BLaER1 (cell line): ENCODE measurements around the gene WNT2.
A peak's percentile ranks its signal among the peaks of the same experiment; 100 is the strongest.

Source experiments
- H3K27ac ChIP-seq: shearing (Covaris generic); formaldehyde crosslinking; 2 replicates; pipeline ENCODE4 v1.8.1; 2022
- H3K27me3 ChIP-seq: shearing (Covaris generic); formaldehyde crosslinking; 2 replicates; pipeline ENCODE4 v1.8.1; 2022
- H3K36me3 ChIP-seq: shearing (Covaris generic); formaldehyde crosslinking; 2 replicates; pipeline ENCODE4 v1.8.1; 2022
- H3K4me1 ChIP-seq: shearing (Covaris generic); formaldehyde crosslinking; 2 replicates; pipeline ENCODE4 v1.8.1; 2022
- H3K4me2 ChIP-seq: shearing (Covaris generic); formaldehyde crosslinking; 2 replicates; pipeline ENCODE4 v1.8.1; 2022
- H3K4me3 ChIP-seq: shearing (Covaris generic); formaldehyde crosslinking; 2 replicates; pipeline ENCODE4 v1.8.1; 2022
- H3K9ac ChIP-seq: shearing (Covaris generic); formaldehyde crosslinking; 2 replicates; pipeline ENCODE4 v1.8.1; 2022
- H3K9me3 ChIP-seq: shearing (Covaris generic); formaldehyde crosslinking; 2 replicates; pipeline ENCODE4 v1.8.1; 2022
- H4K20me1 ChIP-seq: shearing (Covaris generic); formaldehyde crosslinking; 2 replicates; pipeline ENCODE4 v1.8.1; 2022
- Cebpa-rat ChIP-seq: shearing (Covaris generic); IDR thresholded peaks from 2 replicates; pipeline ENCODE4 v1.8.1; 2022

WNT2 gene

GRCh38 chr7:117333168-117333567 is 10.3 kb upstream of the WNT2 start:
- no peak overlapping the region for H3K9ac ChIP-seq
- no peak overlapping the region for H3K4me3 ChIP-seq
- TF ChIP-seq Cebpa-rat: no peak
- H3K27ac ChIP-seq: no peak overlapping the region
- no peaks in the 10 kb centered on the region for H4K20me1 ChIP-seq
- H3K4me1 ChIP-seq: no peaks in the 10 kb centered on the region
- no peak overlapping the region for H3K4me2 ChIP-seq
- no peaks in the 10 kb centered on the region for H3K36me3 ChIP-seq
- H3K27me3 ChIP-seq: no peaks in the 10 kb centered on the region
- no peaks in the 10 kb centered on the region for H3K9me3 ChIP-seq

GRCh38 chr7:117332031-117332430 is 9.2 kb upstream of the WNT2 start:
- H3K36me3 ChIP-seq: no peaks in the 10 kb centered on the region
- H4K20me1 ChIP-seq: no peaks in the 10 kb centered on the region
- H3K9ac ChIP-seq: no peak overlapping the region
- TF ChIP-seq Cebpa-rat: no peak
- H3K27me3 ChIP-seq: no peaks in the 10 kb centered on the region
- H3K9me3 ChIP-seq: no peaks in the 10 kb centered on the region
- H3K4me2 ChIP-seq: no peak overlapping the region
- H3K27ac ChIP-seq: no peak overlapping the region
- no peak overlapping the region for H3K4me3 ChIP-seq
- no peaks in the 10 kb centered on the region for H3K4me1 ChIP-seq

DNA sequence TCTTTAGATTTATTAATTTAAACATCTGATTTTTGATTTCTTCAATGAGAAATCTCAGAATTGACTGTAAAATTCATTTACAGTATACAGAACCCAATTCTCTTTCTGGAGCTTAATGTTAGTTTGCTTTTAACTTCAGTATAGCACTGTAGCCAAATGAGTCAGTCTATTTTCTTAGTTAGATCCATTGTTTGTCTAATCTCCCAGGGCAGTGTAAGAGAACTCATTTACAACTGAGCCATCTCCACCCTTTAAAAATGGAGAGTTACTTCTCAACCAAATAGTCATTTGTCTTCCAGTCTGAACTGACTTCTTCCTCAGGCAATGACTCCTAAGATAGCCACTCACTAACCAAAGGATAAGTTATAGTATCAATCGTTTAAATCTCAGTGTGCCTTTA is 3.0 kb upstream of the WNT2 start:
- TF ChIP-seq Cebpa-rat: no peak
- Histone ChIP-seq H3K9ac (no peak overlapping the region), H4K20me1 (no peaks in the 10 kb centered on the region)

GRCh38 chr7:117324960-117325359 is 2.1 kb upstream of the WNT2 start:
- Histone ChIP-seq H4K20me1 (no peaks in the 10 kb centered on the region), H3K4me2 (no peak overlapping the region), H3K9me3 (peaks cover 33% of the 10 kb centered on the region), H3K4me1 (no peaks in the 10 kb centered on the region), H3K4me3 (no peak overlapping the region), H3K36me3 (no peaks in the 10 kb centered on the region), H3K27ac (no peak overlapping the region), H3K27me3 (no peaks in the 10 kb centered on the region), H3K9ac (no peak overlapping the region)
- no peak for TF ChIP-seq Cebpa-rat

More for the DNA sequence above, 3.0 kb upstream of the WNT2 start:
- Histone ChIP-seq H3K36me3 (no peaks in the 10 kb centered on the region), H3K27me3 (no peaks in the 10 kb centered on the region), H3K9me3 (peaks cover 33% of the 10 kb centered on the region), H3K4me1 (no peaks in the 10 kb centered on the region), H3K27ac (no peak overlapping the region), H3K4me3 (no peak overlapping the region), H3K4me2 (no peak overlapping the region)

DNA sequence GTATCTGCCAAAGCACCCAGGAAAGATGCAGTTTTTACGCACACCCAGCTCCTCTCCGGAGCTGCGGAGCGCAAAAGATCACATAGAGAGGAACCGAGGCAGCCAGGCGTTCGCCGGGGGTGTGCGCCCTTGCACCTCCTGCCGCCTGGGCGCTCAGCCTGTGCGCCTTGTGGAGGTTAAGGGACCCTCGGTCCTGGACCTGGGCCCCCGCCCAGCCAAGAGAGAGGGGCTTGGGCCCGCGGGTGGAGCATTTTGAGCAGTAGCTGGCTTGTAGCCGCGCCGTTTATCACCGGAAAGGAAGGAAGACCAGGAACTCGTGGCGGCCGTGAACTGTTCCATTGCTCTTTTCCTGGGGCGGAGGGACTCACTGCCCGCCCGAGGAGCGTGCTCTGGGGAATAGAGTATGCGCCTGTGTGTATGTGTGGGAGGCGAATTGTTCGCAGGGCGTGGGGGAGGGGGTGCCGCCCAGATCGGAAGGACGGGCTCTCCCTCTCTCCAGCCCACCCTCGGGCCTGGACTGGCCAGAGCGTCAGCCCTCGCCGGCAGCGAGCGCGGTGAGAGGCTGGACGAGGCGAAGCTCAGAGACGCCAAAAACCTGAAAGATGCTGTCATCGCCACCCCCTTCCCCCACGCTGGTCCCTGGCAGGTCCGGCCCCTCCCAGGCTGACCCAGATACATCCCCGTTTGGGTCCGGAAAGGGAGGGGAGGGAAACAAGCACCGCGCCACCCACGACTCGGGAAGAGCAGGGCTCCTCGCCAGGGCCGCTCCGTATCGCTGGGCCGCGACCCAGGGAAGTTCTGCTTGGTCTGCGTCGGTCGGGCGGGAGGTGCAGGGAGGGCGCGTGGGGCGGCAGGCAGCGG is 1.2 kb upstream of the WNT2 start:
- H3K4me1 ChIP-seq: no peaks in the 10 kb centered on the region
- no peak overlapping the region; the same call in 1 of the 2 replicates for H3K4me3 ChIP-seq
- H4K20me1 ChIP-seq: no peaks in the 10 kb centered on the region
- no peak overlapping the region for H3K27ac ChIP-seq
- peaks cover 33% of the 10 kb centered on the region for H3K9me3 ChIP-seq
- no peak for TF ChIP-seq Cebpa-rat
- H3K27me3 ChIP-seq: no peaks in the 10 kb centered on the region
- H3K4me2 ChIP-seq: no peak overlapping the region
- no peak overlapping the region for H3K9ac ChIP-seq
- H3K36me3 ChIP-seq: no peaks in the 10 kb centered on the region

DNA sequence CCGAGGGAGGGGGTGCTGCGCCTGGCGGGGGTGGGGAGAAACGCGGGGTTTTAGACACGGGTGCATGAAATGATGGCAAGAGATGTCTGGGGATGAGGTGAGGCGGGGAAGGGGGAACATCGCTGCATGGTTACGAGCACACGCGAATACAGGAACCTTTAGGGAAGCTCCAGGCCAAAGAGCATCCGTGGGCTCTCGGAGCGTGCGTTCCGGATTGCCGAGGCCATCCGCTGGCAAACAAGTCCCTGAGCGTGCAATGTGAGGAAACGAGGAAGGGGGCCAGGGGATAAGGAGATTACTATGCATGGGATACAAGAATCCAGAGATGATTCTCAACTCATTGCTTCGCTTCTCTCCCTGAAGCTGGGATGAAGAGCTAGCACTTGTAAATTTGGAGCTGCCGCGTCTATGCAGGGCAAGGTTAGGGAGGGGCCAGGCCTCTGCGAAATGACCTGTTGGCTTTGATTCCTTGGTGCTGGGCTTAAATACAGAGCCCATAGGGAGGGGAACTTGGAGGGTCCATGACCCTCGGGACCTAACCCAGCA is 520 bp upstream of the WNT2 start:
- Histone ChIP-seq H3K9ac (no peak overlapping the region), H3K4me1 (no peaks in the 10 kb centered on the region), H3K9me3 (peaks cover 33% of the 10 kb centered on the region), H3K36me3 (no peaks in the 10 kb centered on the region), H3K27me3 (no peaks in the 10 kb centered on the region), H3K27ac (no peak overlapping the region), H3K4me3 (peak overlapping the region; percentile 22; the same call in 1 of the 2 replicates), H3K4me2 (no peak overlapping the region), H4K20me1 (no peaks in the 10 kb centered on the region)
- no peak for TF ChIP-seq Cebpa-rat

DNA sequence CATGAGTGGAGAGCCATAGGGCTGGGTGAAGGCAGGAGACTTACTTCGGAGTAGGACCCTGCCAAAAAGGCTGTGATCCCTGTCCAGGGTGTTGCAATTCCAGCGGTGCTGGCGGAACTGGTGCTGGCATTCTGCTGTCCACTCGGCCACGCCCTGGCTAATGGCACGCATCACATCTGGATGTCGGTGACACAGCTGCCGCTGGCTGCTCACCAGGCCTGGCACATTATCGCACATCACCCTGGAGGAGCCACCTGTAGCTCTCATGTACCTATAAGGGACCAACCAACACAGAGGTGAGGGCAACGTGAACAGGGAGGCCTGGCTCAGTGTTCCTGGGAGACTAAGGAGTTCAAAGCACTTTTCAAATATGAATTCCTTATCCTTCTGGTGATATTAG is 2.3 kb downstream of the WNT2 start:
- no peaks in the 10 kb centered on the region for H3K27me3 ChIP-seq
- no peak for TF ChIP-seq Cebpa-rat
- H3K36me3 ChIP-seq: no peaks in the 10 kb centered on the region

GRCh38 chr7:117319181-117319580 is 3.7 kb downstream of the WNT2 start:
- Histone ChIP-seq H3K36me3 (no peaks in the 10 kb centered on the region), H3K4me2 (no peak overlapping the region), H3K4me1 (no peaks in the 10 kb centered on the region), H3K9ac (no peak overlapping the region), H3K27me3 (no peaks in the 10 kb centered on the region), H3K9me3 (peaks cover 22% of the 10 kb centered on the region), H3K27ac (no peak overlapping the region), H4K20me1 (no peaks in the 10 kb centered on the region), H3K4me3 (no peak overlapping the region)
- TF ChIP-seq Cebpa-rat: no peak

More for the DNA sequence above, 2.3 kb downstream of the WNT2 start:
- H4K20me1 ChIP-seq: no peaks in the 10 kb centered on the region
- no peak overlapping the region for H3K9ac ChIP-seq
- H3K4me2 ChIP-seq: no peak overlapping the region
- H3K9me3 ChIP-seq: peaks cover 33% of the 10 kb centered on the region
- H3K4me3 ChIP-seq: no peak overlapping the region
- H3K27ac ChIP-seq: no peak overlapping the region
- no peaks in the 10 kb centered on the region for H3K4me1 ChIP-seq

GRCh38 chr7:117313582-117313981 is 9.3 kb downstream of the WNT2 start:
- no peaks in the 10 kb centered on the region for H3K4me1 ChIP-seq
- no peak for TF ChIP-seq Cebpa-rat
- no peaks in the 10 kb centered on the region for H3K36me3 ChIP-seq
- H3K27ac ChIP-seq: no peak overlapping the region
- no peaks in the 10 kb centered on the region for H3K9me3 ChIP-seq
- H4K20me1 ChIP-seq: no peaks in the 10 kb centered on the region
- H3K4me3 ChIP-seq: no peak overlapping the region
- H3K9ac ChIP-seq: no peak overlapping the region
- no peaks in the 10 kb centered on the region for H3K27me3 ChIP-seq
- H3K4me2 ChIP-seq: no peak overlapping the region
